Measurements from ENCODE around the gene SSRP1. TPM values are rescaled to one million over a fixed set of nuclear protein-coding genes. Genes with fewer than 3 reads are reported as not detected.

Gene SSRP1
- total RNA-seq, 1 experiment from 2014 or later, result 290 TPM

DNA sequence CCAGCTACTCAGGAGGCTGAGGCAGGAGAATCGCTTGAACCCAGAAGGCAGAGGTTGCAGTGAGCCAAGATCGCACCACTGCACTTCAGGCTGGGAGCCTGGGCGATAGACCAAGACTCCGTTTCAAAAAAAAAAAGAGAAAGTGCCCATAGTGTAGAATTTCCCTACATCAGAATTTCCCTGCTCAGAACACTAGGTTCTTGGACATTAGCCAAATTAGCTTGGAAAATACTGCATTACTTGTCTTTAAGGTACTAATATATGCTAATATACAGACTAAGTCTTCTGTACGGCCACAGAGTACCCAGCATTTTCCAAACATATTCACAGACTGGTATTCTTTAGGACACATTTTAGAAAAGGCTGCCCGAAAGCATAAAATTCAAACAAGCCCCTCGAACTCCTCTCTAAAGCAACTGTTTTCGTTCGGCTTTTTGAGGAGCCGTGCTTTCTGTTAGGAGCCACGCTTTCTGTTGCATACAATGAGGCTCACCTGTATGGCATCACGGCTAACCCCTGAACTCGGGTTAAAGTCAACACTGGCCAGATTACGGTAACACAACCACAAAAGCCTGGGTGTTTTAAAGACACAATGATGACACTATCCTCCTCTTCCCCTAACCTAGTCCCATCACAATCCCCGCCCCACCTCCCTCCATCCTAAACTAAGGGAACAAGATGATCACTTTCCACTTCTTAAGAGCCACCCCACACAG is 29.4 kb downstream of the SSRP1 start:
- no peak for TF ChIP-seq EZH2 (IDR thresholded peaks at IDR 0.05; ENCODE audit: low read depth)
- TF ChIP-seq, protein P1, sequence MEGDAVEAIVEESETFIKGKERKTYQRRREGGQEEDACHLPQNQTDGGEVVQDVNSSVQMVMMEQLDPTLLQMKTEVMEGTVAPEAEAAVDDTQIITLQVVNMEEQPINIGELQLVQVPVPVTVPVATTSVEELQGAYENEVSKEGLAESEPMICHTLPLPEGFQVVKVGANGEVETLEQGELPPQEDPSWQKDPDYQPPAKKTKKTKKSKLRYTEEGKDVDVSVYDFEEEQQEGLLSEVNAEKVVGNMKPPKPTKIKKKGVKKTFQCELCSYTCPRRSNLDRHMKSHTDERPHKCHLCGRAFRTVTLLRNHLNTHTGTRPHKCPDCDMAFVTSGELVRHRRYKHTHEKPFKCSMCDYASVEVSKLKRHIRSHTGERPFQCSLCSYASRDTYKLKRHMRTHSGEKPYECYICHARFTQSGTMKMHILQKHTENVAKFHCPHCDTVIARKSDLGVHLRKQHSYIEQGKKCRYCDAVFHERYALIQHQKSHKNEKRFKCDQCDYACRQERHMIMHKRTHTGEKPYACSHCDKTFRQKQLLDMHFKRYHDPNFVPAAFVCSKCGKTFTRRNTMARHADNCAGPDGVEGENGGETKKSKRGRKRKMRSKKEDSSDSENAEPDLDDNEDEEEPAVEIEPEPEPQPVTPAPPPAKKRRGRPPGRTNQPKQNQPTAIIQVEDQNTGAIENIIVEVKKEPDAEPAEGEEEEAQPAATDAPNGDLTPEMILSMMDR (conservative IDR thresholded peaks at IDR 0.05), result no peak
- H3K79me2 ChIP-seq (ENCODE audit: low read depth), result peaks cover 55% of the 10 kb centered on the region
- no peak overlapping the region for H2AFZ ChIP-seq
- peaks cover 44% of the 10 kb centered on the region for H4K20me1 ChIP-seq (ENCODE audit: insufficient read depth)
- H3K36me3 ChIP-seq (ENCODE audit: low read depth), result peaks cover 30% of the 10 kb centered on the region
- BruUV-seq (replicated peaks), result no TSS peak
- intact Hi-C loops (cut with micrococcal nuclease; ENCODE audit: unreplicated experiment), result no loop called here
- DNase-seq, result no peak
- H3K9me3 ChIP-seq (ENCODE audit: insufficient read depth, low read depth), result no peaks in the 10 kb centered on the region
- ChIA-PET POLR2A (ENCODE audit: unreplicated experiment) (no interaction called here), CTCF (no interaction called here)
- peaks cover 29% of the 10 kb centered on the region; the same call in 1 of the 2 replicates for H3F3A ChIP-seq (ENCODE audit: insufficient read depth, low read depth)
- H3K4me1 ChIP-seq (replicated peaks; ENCODE audit: insufficient read depth), result peaks cover 40% of the 10 kb centered on the region
- no peaks in the 10 kb centered on the region for H3K9me2 ChIP-seq (ENCODE audit: insufficient read depth)
- H3K27me3 ChIP-seq (ENCODE audit: insufficient read depth, low read depth), result no peaks in the 10 kb centered on the region
- H3K4me2 ChIP-seq, result no peak overlapping the region
- no peak overlapping the region for H3K4me3 ChIP-seq
- H3K27ac ChIP-seq, result no peak overlapping the region

DNA sequence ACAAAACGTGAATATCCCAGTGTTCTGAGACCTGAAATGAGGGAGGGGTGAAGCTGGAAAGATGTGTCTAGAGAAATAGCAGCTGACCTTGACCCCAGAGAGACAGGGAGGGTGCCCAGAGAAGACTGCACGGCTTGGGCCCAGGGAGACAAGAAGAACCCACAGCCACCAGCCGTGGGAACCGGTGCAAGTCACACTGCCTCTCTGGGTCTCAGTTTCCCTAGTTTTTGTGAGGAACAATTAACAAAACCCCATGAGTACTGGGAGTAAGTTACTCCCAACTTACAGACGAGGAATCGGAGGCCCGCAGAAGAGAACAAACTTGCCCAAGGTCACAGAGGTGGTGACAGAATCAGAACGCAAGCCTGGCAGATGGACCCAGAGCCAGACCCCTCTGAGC is 30.2 kb downstream of the SSRP1 start:
- H3F3A ChIP-seq (ENCODE audit: insufficient read depth, low read depth), result peaks cover 24% of the 10 kb centered on the region; the same call in 1 of the 2 replicates
- peaks cover 30% of the 10 kb centered on the region for H3K36me3 ChIP-seq (ENCODE audit: low read depth)
- intact Hi-C loops (cut with micrococcal nuclease; ENCODE audit: unreplicated experiment), result no loop called here
- H3K4me2 ChIP-seq, result no peak overlapping the region
- H3K27ac ChIP-seq, result no peak overlapping the region
- ChIA-PET POLR2A (ENCODE audit: unreplicated experiment) (no interaction called here), CTCF (no interaction called here)
- H3K9me2 ChIP-seq (ENCODE audit: insufficient read depth), result no peaks in the 10 kb centered on the region
- BruUV-seq (replicated peaks), result no TSS peak
- no peak overlapping the region for H3K4me3 ChIP-seq
- H4K20me1 ChIP-seq (ENCODE audit: insufficient read depth), result peaks cover 39% of the 10 kb centered on the region
- H3K9me3 ChIP-seq (ENCODE audit: insufficient read depth, low read depth), result no peaks in the 10 kb centered on the region
- no peak for TF ChIP-seq EZH2 (IDR thresholded peaks at IDR 0.05; ENCODE audit: low read depth)
- TF ChIP-seq, protein P1 (conservative IDR thresholded peaks at IDR 0.05), result no peak
- peaks cover 50% of the 10 kb centered on the region for H3K79me2 ChIP-seq (ENCODE audit: low read depth)
- H2AFZ ChIP-seq, result no peak overlapping the region
- no peak for DNase-seq
- peaks cover 33% of the 10 kb centered on the region for H3K4me1 ChIP-seq (replicated peaks; ENCODE audit: insufficient read depth)
- H3K27me3 ChIP-seq (ENCODE audit: insufficient read depth, low read depth), result no peaks in the 10 kb centered on the region

DNA sequence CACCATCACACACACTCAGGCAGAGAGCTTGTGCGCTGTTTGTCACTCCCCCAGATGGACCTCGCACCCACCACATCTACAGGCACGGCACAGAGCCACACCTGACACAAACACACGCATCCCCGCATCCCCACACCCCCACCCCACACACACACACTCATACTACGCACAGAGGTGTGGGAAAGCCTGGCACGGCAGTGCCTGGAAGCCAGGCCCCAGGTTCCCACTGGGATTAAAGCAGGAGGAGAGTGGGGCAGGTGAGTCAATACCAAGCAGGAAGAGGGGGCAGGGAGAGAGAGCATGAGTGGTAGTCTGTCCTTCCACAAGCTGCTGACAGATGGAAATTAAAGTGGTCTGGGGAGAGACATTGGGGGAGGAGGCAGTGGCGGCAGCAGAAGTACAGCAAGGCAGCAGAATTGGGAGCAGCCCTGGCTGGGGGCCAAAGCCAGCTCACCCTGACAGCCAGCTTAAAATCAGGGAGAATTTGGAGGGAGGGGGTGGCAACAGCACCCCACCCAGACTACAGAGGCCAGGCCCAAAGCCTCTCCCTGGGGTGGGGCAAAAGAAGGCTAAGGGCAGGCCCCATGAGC is 31.6 kb downstream of the SSRP1 start:
- H2AFZ ChIP-seq, result no peak overlapping the region
- H3K27ac ChIP-seq, result no peak overlapping the region
- H3K4me3 ChIP-seq, result no peak overlapping the region
- H3K4me2 ChIP-seq, result no peak overlapping the region
- no peak for TF ChIP-seq EZH2 (IDR thresholded peaks at IDR 0.05; ENCODE audit: low read depth)
- TF ChIP-seq, protein P1 (conservative IDR thresholded peaks at IDR 0.05), result no peak
- peaks cover 34% of the 10 kb centered on the region for H4K20me1 ChIP-seq (ENCODE audit: insufficient read depth)
- intact Hi-C loops (cut with micrococcal nuclease; ENCODE audit: unreplicated experiment), result no loop called here
- ChIA-PET POLR2A (ENCODE audit: unreplicated experiment) (interaction anchor here (0.5 to 0.7 kb wide), 3 partner anchors 15 to 18 kb away, joined by 3 to 8 read pairs (median 5); no protein-coding TSS in a partner anchor), CTCF (interaction anchor here (0.6 to 0.7 kb wide), 2 partner anchors 10 to 18 kb away, joined by 3 to 7 read pairs; no protein-coding TSS in a partner anchor)
- H3K9me3 ChIP-seq (ENCODE audit: insufficient read depth, low read depth), result peaks cover 1% of the 10 kb centered on the region; the same call in 1 of the 2 replicates
- H3K4me1 ChIP-seq (replicated peaks; ENCODE audit: insufficient read depth), result peaks cover 20% of the 10 kb centered on the region
- H3K27me3 ChIP-seq (ENCODE audit: insufficient read depth, low read depth), result no peaks in the 10 kb centered on the region
- H3K36me3 ChIP-seq (ENCODE audit: low read depth), result peaks cover 35% of the 10 kb centered on the region
- peak in 1 of 2 experiments; percentile 29 for DNase-seq
- no peaks in the 10 kb centered on the region for H3K9me2 ChIP-seq (ENCODE audit: insufficient read depth)
- H3K79me2 ChIP-seq (ENCODE audit: low read depth), result peaks cover 36% of the 10 kb centered on the region
- no TSS peak for BruUV-seq (replicated peaks)
- H3F3A ChIP-seq (ENCODE audit: insufficient read depth, low read depth), result peaks cover 16% of the 10 kb centered on the region; the same call in 1 of the 2 replicates
